Esophagus squamous epithelium (tissue), 5 donors: ENCODE measurements around the gene UBA3. TPM values are rescaled to one million over a fixed set of nuclear protein-coding genes. Genes with fewer than 3 reads are reported as not detected.

ENCODE experiments used
- DNase-seq: peaks from one replicate; lab custom pipeline; 2025; lab: John Stamatoyannopoulos, UW
- H3K27ac ChIP-seq, 4 donors: fragments of 200-600 bp; sonication (generic); one replicate each; pipeline ENCODE4 v1.5.1; 2016 to 2019; ENCODE audit warnings: mild to moderate bottlenecking in 1 of 4
- H3K27me3 ChIP-seq, 4 donors: fragments of 200-600 bp; sonication (generic); 1 replicate in 3 of 4; 2 replicates in 1 of 4; pipeline versions ENCODE4 v1.5.1 to v1.6.0; 2017 to 2021; ENCODE audit warnings: antibody characterized with exemption in 1 of 4
- H3K36me3 ChIP-seq, 3 donors: fragments of 200-600 bp; sonication (generic); one replicate each; pipeline ENCODE4 v1.5.1; 2016 to 2019
- H3K4me1 ChIP-seq, 3 donors: fragments of 200-600 bp; sonication (generic); one replicate each; pipeline ENCODE4 v1.5.1; 2017 to 2019
- H3K4me3 ChIP-seq, 4 donors: fragments of 200-600 bp; sonication (generic); 1 replicate in 3 of 4; 2 replicates in 1 of 4; pipeline ENCODE4 v1.5.1; 2016 to 2019; ENCODE audit warnings: mild to moderate bottlenecking in 2 of 4, moderate library complexity in 1 of 4
- H3K9me3 ChIP-seq, 3 donors: fragments of 200-600 bp; sonication (generic); one replicate each; pipeline ENCODE4 v1.5.1; 2016 to 2019
- CTCF ChIP-seq, 6 experiments: fragments of 450-650 bp in 4 of 6; fragments of 200-600 bp in 2 of 6; sonication (generic) in 2 of 6; IDR thresholded peaks; one replicate each; pipeline ENCODE4 v1.5.1; 2016 to 2019; ENCODE audit warnings: antibody characterized with exemption in 6 of 6, mild to moderate bottlenecking in 4 of 6, moderate library complexity in 4 of 6
- POLR2A ChIP-seq, 4 donors: fragments of 450-650 bp; IDR thresholded peaks; one replicate each; pipeline ENCODE4 v1.6.1; 2017; ENCODE audit warnings: antibody characterized with exemption in 4 of 4, mild to moderate bottlenecking in 4 of 4, moderate library complexity in 3 of 4
- WGBS, 2 donors: methylation state at CpG; one replicate each; pipeline ENCODE4 v1.1.5; 2018; 5-methylcytosine and 5-hydroxymethylcytosine counted together
- intact Hi-C: fragments of 100-400 bp; cut with DNase I; formaldehyde crosslinking; loops from one replicate; pipeline ENCODE4 v1.15.0; 2022
- total RNA-seq, 4 donors: library from RNA; depleted of rRNA; stranded (reverse); fragments of >200 nt; gene quantifications; one replicate each; pipeline ENCODE4 v1.1.0, GENCODE V29; 2016
- donor health status: DM: yes; HTN: yes; CAD: no.

UBA3 gene
- total RNA-seq, 4 donors from 2014 or later = 33.3 to 63.3 (median 52.7) TPM

GRCh38 chr3:69082361-69082760 is 2.2 kb upstream of the UBA3 start:
- Histone ChIP-seq H3K36me3 (no peaks in the 10 kb centered on the region), H3K27ac (peak overlapping the region; percentile 76 to 96 (median 90)), H3K9me3 (no peaks in the 10 kb centered on the region), H3K4me3 (no peak overlapping the region), H3K27me3 (no peaks in the 10 kb centered on the region), H3K4me1 (peaks cover 32 to 87% (median 50%) of the 10 kb centered on the region in 3 donors)
- WGBS, 2 donors = 19 to 22% methylated on average over 2 of the region's 2 CpGs
- intact Hi-C loops = no loop called here
- TF ChIP-seq POLR2A (IDR thresholded peaks at IDR 0.05) = no peak
- no peak for TF ChIP-seq CTCF (IDR thresholded peaks at IDR 0.05)
- DNase-seq = no peak

GRCh38 chr3:69081583-69082262 is 1.6 kb upstream of the UBA3 start:
- H3K27ac ChIP-seq = peak overlapping the region; percentile 1 to 96 (median 59)

GRCh38 chr3:69079269-69080159 is 651 bp downstream of the UBA3 start:
- no peaks in the 10 kb centered on the region for H3K9me3 ChIP-seq
- peaks cover 22 to 74% (median 42%) of the 10 kb centered on the region in 3 donors for H3K4me1 ChIP-seq
- WGBS, 2 donors = 3 to 6% methylated on average over 6 to 7 of the region's 29 CpGs
- peak overlapping the region; percentile 70 to 92 (median 82) for H3K4me3 ChIP-seq
- H3K27ac ChIP-seq = peak overlapping the region; percentile 86 to 91 (median 88)
- intact Hi-C loops = no loop called here
- TF ChIP-seq CTCF (IDR thresholded peaks at IDR 0.05) (no peak), POLR2A (IDR thresholded peaks at IDR 0.05) (no peak)
- DNase-seq = no peak
- peaks cover 0 to 23% (median 3%) of the 10 kb centered on the region in 3 donors for H3K36me3 ChIP-seq
- no peaks in the 10 kb centered on the region for H3K27me3 ChIP-seq

More at GRCh38 chr3:69081583-69082262, 1.6 kb upstream of the UBA3 start:
- H3K27me3 ChIP-seq = no peaks in the 10 kb centered on the region
- intact Hi-C loops = no loop called here
- DNase-seq = no peak
- peaks cover 0 to under 1% (median 0%) of the 10 kb centered on the region in 3 donors for H3K36me3 ChIP-seq
- no peaks in the 10 kb centered on the region for H3K9me3 ChIP-seq
- H3K4me3 ChIP-seq = no peak overlapping the region
- H3K4me1 ChIP-seq = peaks cover 26 to 83% (median 44%) of the 10 kb centered on the region in 3 donors
- 37 to 52% methylated on average over 3 to 5 of the region's 5 CpGs for WGBS, 2 donors
- TF ChIP-seq CTCF (IDR thresholded peaks at IDR 0.05) = no peak
- TF ChIP-seq POLR2A (IDR thresholded peaks at IDR 0.05) = no peak

GRCh38 chr3:69072928-69073327 is 7.2 kb downstream of the UBA3 start:
- Histone ChIP-seq H3K9me3 (no peaks in the 10 kb centered on the region), H3K4me3 (no peak overlapping the region), H3K27me3 (no peaks in the 10 kb centered on the region), H3K27ac (no peak overlapping the region), H3K36me3 (peaks cover 0 to 78% (median 3%) of the 10 kb centered on the region in 3 donors), H3K4me1 (peaks cover 0 to 13% (median 0%) of the 10 kb centered on the region in 3 donors)
- no peak for DNase-seq
- no peak for TF ChIP-seq POLR2A (IDR thresholded peaks at IDR 0.05)
- TF ChIP-seq CTCF (IDR thresholded peaks at IDR 0.05) = no peak
- 89 to 97% methylated on average over 3 of the region's 3 CpGs for WGBS, 2 donors
- intact Hi-C loops = no loop called here
